Measurements from ENCODE around the gene RPS14.

DNA sequence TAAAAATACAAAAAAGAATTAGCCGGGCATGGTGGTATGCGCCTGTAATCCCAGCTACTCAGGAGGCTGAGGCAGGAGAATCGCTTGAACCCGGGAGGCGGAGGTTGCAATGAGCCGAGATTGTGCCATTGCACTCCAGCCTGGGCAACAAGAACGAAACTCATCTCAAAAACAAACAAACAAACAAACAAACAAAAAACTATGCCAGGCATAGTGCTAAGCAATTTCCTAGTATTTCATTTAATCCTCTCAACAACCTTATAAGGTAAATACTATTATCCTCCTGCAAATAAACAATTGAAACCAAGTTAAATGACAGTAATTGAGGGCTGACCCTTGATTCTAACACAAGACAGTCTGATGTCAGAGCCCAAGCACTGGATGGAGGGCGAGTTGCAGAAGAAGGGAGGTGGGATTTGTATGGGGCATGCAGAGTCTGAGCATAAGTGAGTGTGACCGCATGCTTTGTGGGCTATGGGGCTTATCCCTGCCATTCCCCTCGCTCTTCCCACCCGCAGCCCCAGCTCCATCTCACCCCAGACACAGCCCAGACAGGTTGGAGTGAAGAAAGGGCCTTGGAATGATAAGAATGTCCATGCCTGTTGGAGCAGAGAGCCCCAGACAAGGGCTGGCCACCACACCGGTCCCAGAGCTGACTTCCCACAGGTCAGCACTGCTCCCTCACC, 24.3 kb upstream of the RPS14 start:
- TF ChIP-seq, protein P1, sequence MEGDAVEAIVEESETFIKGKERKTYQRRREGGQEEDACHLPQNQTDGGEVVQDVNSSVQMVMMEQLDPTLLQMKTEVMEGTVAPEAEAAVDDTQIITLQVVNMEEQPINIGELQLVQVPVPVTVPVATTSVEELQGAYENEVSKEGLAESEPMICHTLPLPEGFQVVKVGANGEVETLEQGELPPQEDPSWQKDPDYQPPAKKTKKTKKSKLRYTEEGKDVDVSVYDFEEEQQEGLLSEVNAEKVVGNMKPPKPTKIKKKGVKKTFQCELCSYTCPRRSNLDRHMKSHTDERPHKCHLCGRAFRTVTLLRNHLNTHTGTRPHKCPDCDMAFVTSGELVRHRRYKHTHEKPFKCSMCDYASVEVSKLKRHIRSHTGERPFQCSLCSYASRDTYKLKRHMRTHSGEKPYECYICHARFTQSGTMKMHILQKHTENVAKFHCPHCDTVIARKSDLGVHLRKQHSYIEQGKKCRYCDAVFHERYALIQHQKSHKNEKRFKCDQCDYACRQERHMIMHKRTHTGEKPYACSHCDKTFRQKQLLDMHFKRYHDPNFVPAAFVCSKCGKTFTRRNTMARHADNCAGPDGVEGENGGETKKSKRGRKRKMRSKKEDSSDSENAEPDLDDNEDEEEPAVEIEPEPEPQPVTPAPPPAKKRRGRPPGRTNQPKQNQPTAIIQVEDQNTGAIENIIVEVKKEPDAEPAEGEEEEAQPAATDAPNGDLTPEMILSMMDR (IDR thresholded peaks at IDR 0.05; ENCODE audit: poor library complexity, severe bottlenecking) = no peak
- no peak for TF ChIP-seq RAD21 (conservative IDR thresholded peaks at IDR 0.05)
- TF ChIP-seq EP300 (conservative IDR thresholded peaks at IDR 0.05; ENCODE audit: poor library complexity, severe bottlenecking) = no peak
- no peak for TF ChIP-seq POLR2AphosphoS5 (IDR thresholded peaks at IDR 0.05)
- TF ChIP-seq TAF1 (IDR thresholded peaks at IDR 0.05; ENCODE audit: low read depth) = no peak
- TF ChIP-seq, protein P2, sequence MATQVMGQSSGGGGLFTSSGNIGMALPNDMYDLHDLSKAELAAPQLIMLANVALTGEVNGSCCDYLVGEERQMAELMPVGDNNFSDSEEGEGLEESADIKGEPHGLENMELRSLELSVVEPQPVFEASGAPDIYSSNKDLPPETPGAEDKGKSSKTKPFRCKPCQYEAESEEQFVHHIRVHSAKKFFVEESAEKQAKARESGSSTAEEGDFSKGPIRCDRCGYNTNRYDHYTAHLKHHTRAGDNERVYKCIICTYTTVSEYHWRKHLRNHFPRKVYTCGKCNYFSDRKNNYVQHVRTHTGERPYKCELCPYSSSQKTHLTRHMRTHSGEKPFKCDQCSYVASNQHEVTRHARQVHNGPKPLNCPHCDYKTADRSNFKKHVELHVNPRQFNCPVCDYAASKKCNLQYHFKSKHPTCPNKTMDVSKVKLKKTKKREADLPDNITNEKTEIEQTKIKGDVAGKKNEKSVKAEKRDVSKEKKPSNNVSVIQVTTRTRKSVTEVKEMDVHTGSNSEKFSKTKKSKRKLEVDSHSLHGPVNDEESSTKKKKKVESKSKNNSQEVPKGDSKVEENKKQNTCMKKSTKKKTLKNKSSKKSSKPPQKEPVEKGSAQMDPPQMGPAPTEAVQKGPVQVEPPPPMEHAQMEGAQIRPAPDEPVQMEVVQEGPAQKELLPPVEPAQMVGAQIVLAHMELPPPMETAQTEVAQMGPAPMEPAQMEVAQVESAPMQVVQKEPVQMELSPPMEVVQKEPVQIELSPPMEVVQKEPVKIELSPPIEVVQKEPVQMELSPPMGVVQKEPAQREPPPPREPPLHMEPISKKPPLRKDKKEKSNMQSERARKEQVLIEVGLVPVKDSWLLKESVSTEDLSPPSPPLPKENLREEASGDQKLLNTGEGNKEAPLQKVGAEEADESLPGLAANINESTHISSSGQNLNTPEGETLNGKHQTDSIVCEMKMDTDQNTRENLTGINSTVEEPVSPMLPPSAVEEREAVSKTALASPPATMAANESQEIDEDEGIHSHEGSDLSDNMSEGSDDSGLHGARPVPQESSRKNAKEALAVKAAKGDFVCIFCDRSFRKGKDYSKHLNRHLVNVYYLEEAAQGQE (IDR thresholded peaks at IDR 0.05; ENCODE audit: borderline replicate concordance) = no peak

Measured in neural cell (in vitro differentiated cells).